ENCODE results near the gene CEP112. TPM values are rescaled to one million over a fixed set of nuclear protein-coding genes. Genes with fewer than 3 reads are reported as not detected.

CEP112 gene
- total and polyA plus RNA-seq, 2 of the 8 experiments (the other 6 are each of a cell fraction or from before 2014, with no cell fraction given), result 0.62 to 3.1 TPM

- TF ChIP-seq TAF7 (optimal IDR thresholded peaks at IDR 0.05; ENCODE audit: borderline replicate concordance, low read depth, low read length) (no peak), CBX8 (IDR thresholded peaks at IDR 0.05; ENCODE audit: borderline replicate concordance, low read depth, low read length) (no peak), MAFK (IDR thresholded peaks at IDR 0.05; ENCODE audit: low read depth, low read length) (no peak), ASH2L (IDR thresholded peaks at IDR 0.05; ENCODE audit: low read length) (no peak), CBX5 (IDR thresholded peaks at IDR 0.05; ENCODE audit: low read depth, low read length) (no peak), CTBP2 (IDR thresholded peaks at IDR 0.05; ENCODE audit: borderline replicate concordance, insufficient read depth, insufficient read length, low read length) (no peak), SIRT6 (IDR thresholded peaks at IDR 0.05; ENCODE audit: low read length) (no peak)
Measured at GRCh38 chr17:65799869-65800268, 392.1 kb downstream of the CEP112 start (continued).

Data from H1 (cell line).